Inflammatory macrophage treated with lipopolysaccharide for 1 hour (primary cell): ENCODE results near the gene DAP.
"Not testable (repeated sequence)": the region's sequence is repeated elsewhere in the genome, so short reads cannot be mapped to it uniquely, and the experiment has no call there.

Source experiments
- DNase-seq, 2 donors: peaks; one replicate each; pipeline ENCODE4 v3.0.0-alpha.2; 2020 to 2022

DAP gene

GRCh38 chr5:10668697-10669096 lies 92.3 kb downstream of the DAP start:
- no peak for DNase-seq

- no peak for DNase-seq
Measured at GRCh38 chr5:10667431-10668057, 93.5 kb downstream of the DAP start.

GRCh38 chr5:10666531-10667299 lies 94.3 kb downstream of the DAP start:
- DNase-seq, result no peak

GRCh38 chr5:10665799-10666198 lies 95.2 kb downstream of the DAP start:
- DNase-seq, result no peak

GRCh38 chr5:10664180-10664769 lies 96.8 kb downstream of the DAP start:
- not testable (repeated sequence) for DNase-seq

GRCh38 chr5:10663489-10664179 lies 97.4 kb downstream of the DAP start:
- no peak for DNase-seq

GRCh38 chr5:10662661-10663488 lies 98.2 kb downstream of the DAP start:
- DNase-seq, result no peak

- DNase-seq, result no peak
Measured at GRCh38 chr5:10662083-10662482, 99.0 kb downstream of the DAP start.

GRCh38 chr5:10661401-10661800 lies 99.6 kb downstream of the DAP start:
- no peak for DNase-seq

GRCh38 chr5:10660720-10661387 lies 100.2 kb downstream of the DAP start:
- DNase-seq, result no peak

- no peak for DNase-seq
Measured at GRCh38 chr5:10660135-10660534, 100.9 kb downstream of the DAP start.

GRCh38 chr5:10658265-10658664 lies 102.8 kb downstream of the DAP start:
- no peak for DNase-seq

GRCh38 chr5:10655972-10656830 lies 104.8 kb downstream of the DAP start:
- no peak for DNase-seq

- no peak for DNase-seq
Measured at GRCh38 chr5:10655161-10655971, 105.7 kb downstream of the DAP start.

GRCh38 chr5:10654566-10654965 lies 106.5 kb downstream of the DAP start:
- DNase-seq, result no peak

GRCh38 chr5:10653751-10654400 lies 107.2 kb downstream of the DAP start:
- DNase-seq, result no peak

- no peak for DNase-seq
Measured at GRCh38 chr5:10653043-10653442, 108.0 kb downstream of the DAP start.

GRCh38 chr5:10652606-10653005 lies 108.4 kb downstream of the DAP start:
- no peak for DNase-seq

- DNase-seq, result no peak
Measured at GRCh38 chr5:10652151-10652550, 108.9 kb downstream of the DAP start.
